ENCODE data around the gene DUSP2. TPM values are rescaled to one million over a fixed set of nuclear protein-coding genes. Genes with fewer than 3 reads are reported as not detected.

The DUSP2 gene
- total RNA-seq, 2 experiments from 2014 or later = 522 to 539 TPM

GRCh38 chr2:96110621-96111256 lies 34.5 kb downstream of the DUSP2 start:
- Mint-ChIP-seq H3K4me3 (no peak overlapping the region), H3K9me3 (peaks cover 4% of the 10 kb centered on the region), H3K36me3 (peaks cover 1% of the 10 kb centered on the region), H3K4me1 (ENCODE audit: low read depth) (peaks cover 6% of the 10 kb centered on the region), H3K27ac (no peak overlapping the region), H3K27me3 (peaks cover 4% of the 10 kb centered on the region)
- CTCF ChIA-PET = interaction anchor here (1.1 kb wide), 1 partner anchor 118 kb away, joined by 4 read pairs; no protein-coding TSS in a partner anchor
- POLR2A ChIA-PET = no interaction called here
- intact Hi-C loops (cut with micrococcal nuclease) = no loop called here
- no peak for DNase-seq

DNA sequence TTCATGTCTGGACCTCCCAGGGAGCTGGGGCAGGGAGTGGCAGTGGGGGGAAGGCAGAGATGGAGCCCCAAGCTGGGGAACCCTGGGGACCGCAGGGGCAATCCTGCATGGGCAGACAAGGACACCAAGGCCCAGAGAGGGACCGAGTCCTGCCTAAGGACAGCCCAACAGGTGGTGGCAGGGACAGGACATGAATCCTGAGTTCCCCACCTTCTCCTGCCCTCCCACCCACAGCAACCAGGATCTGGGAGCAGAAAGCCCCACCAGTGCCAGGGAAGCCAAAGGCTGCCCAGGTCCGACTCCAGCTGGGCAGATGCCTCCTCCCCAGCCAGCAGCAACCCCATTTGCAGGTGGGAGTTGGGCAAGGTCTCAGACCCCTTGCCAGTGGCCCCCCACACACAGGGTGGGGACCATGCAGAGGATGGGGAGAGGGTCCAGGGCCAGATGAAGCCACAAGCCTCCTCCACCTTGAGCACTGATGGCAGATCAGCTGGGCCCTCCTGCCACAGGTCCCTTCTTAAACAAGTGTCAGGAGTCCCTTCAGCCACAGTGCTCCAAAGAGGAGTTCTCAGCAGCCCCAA lies 35.2 kb downstream of the DUSP2 start:
- intact Hi-C loops (cut with micrococcal nuclease) = no loop called here
- Mint-ChIP-seq H3K9me3 (peaks cover 11% of the 10 kb centered on the region), H3K27ac (no peak overlapping the region), H3K36me3 (peaks cover 6% of the 10 kb centered on the region), H3K27me3 (no peaks in the 10 kb centered on the region), H3K4me1 (ENCODE audit: low read depth) (no peaks in the 10 kb centered on the region), H3K4me3 (no peak overlapping the region)
- CTCF ChIA-PET = no interaction called here
- POLR2A ChIA-PET = no interaction called here
- DNase-seq = no peak

DNA sequence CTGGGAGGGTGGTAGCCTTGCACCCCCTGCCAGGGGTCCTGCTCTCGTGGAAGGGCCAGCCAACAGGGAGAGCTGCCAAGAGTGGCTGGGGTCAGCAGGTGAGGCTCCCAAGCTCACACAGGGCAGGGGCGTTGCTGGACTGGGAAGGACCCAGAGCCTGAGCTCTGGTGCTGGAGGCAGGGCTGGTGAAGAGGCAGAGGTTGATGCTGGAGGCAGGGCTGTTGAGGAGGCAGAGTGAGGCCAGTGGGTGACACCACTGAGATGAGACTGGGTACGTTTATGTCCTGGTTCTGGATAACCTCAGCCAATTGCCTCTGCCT lies 35.9 kb downstream of the DUSP2 start:
- intact Hi-C loops (cut with micrococcal nuclease) = no loop called here
- Mint-ChIP-seq H3K4me3 (no peak overlapping the region), H3K36me3 (peaks cover 6% of the 10 kb centered on the region), H3K27me3 (no peaks in the 10 kb centered on the region), H3K4me1 (ENCODE audit: low read depth) (no peaks in the 10 kb centered on the region), H3K9me3 (peaks cover 14% of the 10 kb centered on the region), H3K27ac (no peak overlapping the region)
- no peak for DNase-seq
- ChIA-PET CTCF (no interaction called here), POLR2A (no interaction called here)

DNA sequence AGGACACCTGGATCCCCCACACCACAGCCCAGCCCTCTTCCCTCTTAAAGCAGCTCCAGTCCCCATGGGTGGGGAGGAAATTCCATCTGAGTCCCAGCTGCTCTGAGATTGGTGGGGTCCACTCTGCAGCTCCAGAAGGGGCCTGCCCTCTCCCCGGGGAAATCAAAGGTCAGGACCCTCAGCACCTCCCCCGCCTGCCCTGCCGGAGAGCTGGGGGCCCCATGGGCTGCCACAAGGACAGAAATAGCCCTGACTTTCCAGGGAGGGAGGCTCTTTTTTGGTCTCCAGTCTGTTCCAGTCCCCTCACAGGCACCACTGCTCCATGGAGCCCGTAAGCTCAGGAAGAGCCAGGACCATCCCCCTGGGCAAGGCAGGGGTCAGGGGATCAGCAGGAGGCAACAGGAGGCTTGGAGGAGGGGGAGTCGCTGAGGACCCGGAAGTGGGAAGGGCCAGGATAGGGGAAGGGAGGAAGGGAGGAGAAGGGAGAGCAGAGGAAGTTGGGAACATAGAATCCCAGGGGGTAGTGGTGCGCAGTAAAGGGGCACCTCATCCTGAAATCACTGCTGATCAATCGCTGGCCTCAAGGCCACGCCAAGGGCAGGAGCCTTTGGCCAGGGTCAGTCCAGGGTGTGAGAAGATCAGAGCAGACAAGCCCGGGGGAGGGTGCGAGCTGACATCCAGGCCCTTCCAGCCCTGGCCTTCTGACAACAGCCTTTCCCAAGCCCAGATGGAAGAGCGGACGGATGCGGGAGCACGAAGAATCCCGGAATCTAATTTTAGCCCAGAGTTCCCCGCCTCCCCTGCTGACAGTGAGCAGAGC lies 36.5 kb downstream of the DUSP2 start:
- ChIA-PET CTCF (interaction anchor here (1.6 to 1.7 kb wide), 2 partner anchors 8 to 85 kb away, joined by 5 read pairs; partner anchors contain the start of gene ADRA2B), POLR2A (no interaction called here)
- intact Hi-C loops (cut with micrococcal nuclease) = no loop called here
- no peak for DNase-seq
- Mint-ChIP-seq H3K4me1 (ENCODE audit: low read depth) (no peaks in the 10 kb centered on the region), H3K27me3 (no peaks in the 10 kb centered on the region), H3K9me3 (peaks cover 14% of the 10 kb centered on the region), H3K4me3 (no peak overlapping the region), H3K27ac (no peak overlapping the region), H3K36me3 (peaks cover 6% of the 10 kb centered on the region)

GRCh38 chr2:96108151-96108540 lies 37.1 kb downstream of the DUSP2 start:
- peaks cover 14% of the 10 kb centered on the region for H3K9me3 Mint-ChIP-seq
- no peak overlapping the region for H3K27ac Mint-ChIP-seq
- intact Hi-C loops (cut with micrococcal nuclease) = no loop called here
- no peaks in the 10 kb centered on the region for H3K4me1 Mint-ChIP-seq (ENCODE audit: low read depth)
- CTCF ChIA-PET = interaction anchor here (1.6 to 1.7 kb wide), 2 partner anchors 9 to 85 kb away, joined by 5 read pairs; partner anchors contain the start of gene ADRA2B
- H3K27me3 Mint-ChIP-seq = no peaks in the 10 kb centered on the region
- DNase-seq = no peak
- H3K4me3 Mint-ChIP-seq = no peak overlapping the region
- peaks cover 6% of the 10 kb centered on the region for H3K36me3 Mint-ChIP-seq
- POLR2A ChIA-PET = no interaction called here

DNA sequence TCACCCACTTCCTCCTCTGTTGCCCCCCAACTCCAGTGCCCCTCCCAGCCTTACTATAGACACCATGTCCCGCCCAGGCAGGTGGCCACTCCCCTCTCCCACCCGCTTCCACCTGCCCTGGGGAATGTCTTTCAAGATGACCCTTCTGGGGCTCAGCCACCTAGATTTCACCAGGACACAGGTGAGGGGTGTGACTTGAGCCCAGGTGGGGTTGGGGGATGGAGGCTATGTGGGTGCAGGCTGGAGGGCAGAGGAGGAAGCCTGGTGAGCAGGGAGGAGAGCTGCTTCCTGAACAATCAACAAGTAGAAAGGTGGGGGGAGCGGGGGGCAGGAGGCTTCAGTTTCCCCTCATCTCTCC lies 37.6 kb downstream of the DUSP2 start:
- ChIA-PET CTCF (interaction anchor here (1.6 to 1.7 kb wide), 2 partner anchors 9 to 84 kb away, joined by 5 read pairs; partner anchors contain the start of gene ADRA2B), POLR2A (no interaction called here)
- H3K9me3 Mint-ChIP-seq = peaks cover 14% of the 10 kb centered on the region
- no peak overlapping the region for H3K27ac Mint-ChIP-seq
- peaks cover 6% of the 10 kb centered on the region for H3K36me3 Mint-ChIP-seq
- no peaks in the 10 kb centered on the region for H3K4me1 Mint-ChIP-seq (ENCODE audit: low read depth)
- intact Hi-C loops (cut with micrococcal nuclease) = no loop called here
- H3K4me3 Mint-ChIP-seq = no peak overlapping the region
- H3K27me3 Mint-ChIP-seq = no peaks in the 10 kb centered on the region
- no peak for DNase-seq

DNA sequence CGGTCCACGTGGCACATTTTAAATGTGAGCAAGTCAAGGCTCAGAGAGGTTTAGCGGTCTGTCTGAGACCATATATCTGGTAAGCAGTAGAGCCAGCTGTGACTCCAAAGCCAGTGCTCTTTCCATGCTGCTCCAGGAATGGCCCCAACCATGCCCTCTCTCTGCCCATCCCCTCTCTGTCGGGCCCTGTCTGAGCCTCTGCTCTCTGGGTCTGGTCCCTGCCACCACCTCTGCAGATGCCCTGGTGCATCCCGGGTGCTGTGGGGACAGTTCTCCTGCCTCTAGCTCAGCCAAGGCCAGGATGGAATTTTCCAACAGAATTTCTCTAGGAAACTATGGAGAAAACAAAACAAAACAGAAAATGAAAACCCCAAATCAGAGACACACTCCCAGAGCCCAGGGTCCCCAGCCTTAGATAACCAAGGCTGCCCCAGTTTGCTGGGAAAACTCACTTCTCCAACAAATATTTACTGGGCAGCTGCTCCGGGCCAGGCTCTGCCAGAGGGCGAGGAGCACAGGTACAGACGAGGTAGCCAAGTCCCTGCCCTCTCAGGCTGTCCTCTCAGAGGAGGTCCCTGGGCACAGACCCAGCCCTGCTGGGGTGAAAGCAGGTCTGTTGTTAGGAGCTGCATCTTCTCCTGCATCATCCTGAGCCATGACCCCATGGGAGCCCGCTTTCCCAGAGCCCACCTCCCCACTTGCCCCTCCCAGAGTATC lies 38.1 kb downstream of the DUSP2 start:
- Mint-ChIP-seq H3K27me3 (no peaks in the 10 kb centered on the region), H3K9me3 (peaks cover 14% of the 10 kb centered on the region), H3K36me3 (peaks cover 6% of the 10 kb centered on the region), H3K4me3 (no peak overlapping the region), H3K4me1 (ENCODE audit: low read depth) (no peaks in the 10 kb centered on the region), H3K27ac (no peak overlapping the region)
- ChIA-PET CTCF (interaction anchor here (1.1 to 1.7 kb wide), 3 partner anchors 10 to 84 kb away, joined by 4 to 5 read pairs (median 5); partner anchors contain the start of gene ADRA2B), POLR2A (no interaction called here)
- no peak for DNase-seq
- intact Hi-C loops (cut with micrococcal nuclease) = no loop called here

- Mint-ChIP-seq H3K36me3 (peaks cover 6% of the 10 kb centered on the region), H3K27me3 (no peaks in the 10 kb centered on the region), H3K27ac (no peak overlapping the region), H3K9me3 (peaks cover 14% of the 10 kb centered on the region), H3K4me1 (ENCODE audit: low read depth) (no peaks in the 10 kb centered on the region), H3K4me3 (no peak overlapping the region)
- POLR2A ChIA-PET = no interaction called here
- no peak for DNase-seq
- intact Hi-C loops (cut with micrococcal nuclease) = no loop called here
- CTCF ChIA-PET = interaction anchor here (1.1 kb wide), 1 partner anchor 11 kb away, joined by 4 read pairs; no protein-coding TSS in a partner anchor
These were observed 39.1 kb downstream of the DUSP2 start for GRCh38 chr2:96105994-96106715.

GRCh38 chr2:96105152-96105915 lies 39.9 kb downstream of the DUSP2 start:
- H3K27me3 Mint-ChIP-seq = no peaks in the 10 kb centered on the region
- H3K4me3 Mint-ChIP-seq = no peak overlapping the region
- CTCF ChIA-PET = interaction anchor here (1.6 kb wide), 1 partner anchor 11 kb away, joined by 6 read pairs; the partner anchor contains the start of gene ADRA2B
- intact Hi-C loops (cut with micrococcal nuclease) = no loop called here
- POLR2A ChIA-PET = no interaction called here
- H3K36me3 Mint-ChIP-seq = peaks cover 6% of the 10 kb centered on the region
- H3K4me1 Mint-ChIP-seq (ENCODE audit: low read depth) = no peaks in the 10 kb centered on the region
- no peak for DNase-seq
- H3K9me3 Mint-ChIP-seq = peaks cover 14% of the 10 kb centered on the region
- no peak overlapping the region for H3K27ac Mint-ChIP-seq

DNA sequence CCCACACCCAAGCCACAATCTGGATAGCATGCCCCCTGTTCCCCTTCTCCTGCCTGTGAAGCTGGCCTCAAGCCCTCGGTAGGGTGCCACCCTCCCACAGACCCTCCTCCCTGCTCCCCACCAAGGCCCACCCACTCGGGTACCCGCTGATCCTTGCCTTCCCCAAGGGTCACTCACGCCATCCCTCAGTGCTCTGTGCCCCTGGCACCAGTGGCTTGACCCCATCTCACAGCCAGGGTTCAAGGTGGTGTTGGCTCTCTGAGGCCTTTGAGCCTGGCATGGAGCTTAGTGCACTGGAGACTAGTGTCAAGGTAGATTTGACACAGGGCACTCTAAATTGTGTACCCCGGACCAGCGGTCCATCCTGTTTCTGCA lies 40.8 kb downstream of the DUSP2 start:
- Mint-ChIP-seq H3K4me1 (ENCODE audit: low read depth) (no peaks in the 10 kb centered on the region), H3K9me3 (peaks cover 14% of the 10 kb centered on the region), H3K36me3 (peaks cover 6% of the 10 kb centered on the region), H3K27me3 (no peaks in the 10 kb centered on the region), H3K4me3 (no peak overlapping the region), H3K27ac (no peak overlapping the region)
- ChIA-PET CTCF (interaction anchor here (1.6 kb wide), 1 partner anchor 12 kb away, joined by 6 read pairs; the partner anchor contains the start of gene ADRA2B), POLR2A (no interaction called here)
- DNase-seq = peak; percentile 7
- intact Hi-C loops (cut with micrococcal nuclease) = no loop called here

- no peak overlapping the region for H3K27ac Mint-ChIP-seq
- no peaks in the 10 kb centered on the region for H3K27me3 Mint-ChIP-seq
- intact Hi-C loops (cut with micrococcal nuclease) = no loop called here
- peaks cover 14% of the 10 kb centered on the region for H3K9me3 Mint-ChIP-seq
- H3K4me1 Mint-ChIP-seq (ENCODE audit: low read depth) = no peaks in the 10 kb centered on the region
- ChIA-PET POLR2A (no interaction called here), CTCF (interaction anchor here (1.6 kb wide), 1 partner anchor 13 kb away, joined by 6 read pairs; the partner anchor contains the start of gene ADRA2B)
- H3K36me3 Mint-ChIP-seq = peaks cover 6% of the 10 kb centered on the region
- peak; percentile 6 for DNase-seq
- no peak overlapping the region for H3K4me3 Mint-ChIP-seq
These were observed 41.3 kb downstream of the DUSP2 start for GRCh38 chr2:96103761-96104486.

Data from activated CD4-positive, alpha-beta memory T cell treated with anti-CD3 and anti-CD28 coated beads for 36 hours (primary cell).